Measurements from ENCODE around the gene MAGEB5.
A peak's percentile ranks its signal among the peaks of the same experiment; 100 is the strongest.
"Not testable (repeated sequence)": the region's sequence is repeated elsewhere in the genome, so short reads cannot be mapped to it uniquely, and the experiment has no call there.

MAGEB5 gene

GRCh38 chrX:26215869-26216268 is at the start of gene MAGEB5:
TSS of gene MAGEB5 (plus strand) at chrX:26216169. CDS start at chrX:26217302, 1,133 bp downstream.
- in situ Hi-C loops (cut with MboI; ENCODE audit: low pct_unique_long_range_greater_than_20kb, low sequenced_read_pairs): no loop called here
- DNase-seq: no peak

- DNase-seq: peak; percentile 3
- in situ Hi-C loops (cut with MboI; ENCODE audit: low pct_unique_long_range_greater_than_20kb, low sequenced_read_pairs): no loop called here
Measured at GRCh38 chrX:26192204-26192603, 23.8 kb upstream of the MAGEB5 start, which contains the start of gene MAGEB6. TSS of gene MAGEB6 (plus strand) at chrX:26192440. CDS start at chrX:26193847, 1,407 bp downstream.

GRCh38 chrX:26203561-26203960 is 12.4 kb upstream of the MAGEB5 start:
- in situ Hi-C loops (cut with MboI; ENCODE audit: low pct_unique_long_range_greater_than_20kb, low sequenced_read_pairs): no loop called here
- DNase-seq: no peak

- DNase-seq; in situ Hi-C loops (cut with MboI; ENCODE audit: low pct_unique_long_range_greater_than_20kb, low sequenced_read_pairs): not testable (repeated sequence)
Measured at GRCh38 chrX:26204717-26205116, 11.3 kb upstream of the MAGEB5 start.

GRCh38 chrX:26208012-26208411 is 8.0 kb upstream of the MAGEB5 start:
- in situ Hi-C loops (cut with MboI; ENCODE audit: low pct_unique_long_range_greater_than_20kb, low sequenced_read_pairs): no loop called here
- DNase-seq: no peak

GRCh38 chrX:26219351-26219750 is 3.4 kb downstream of the MAGEB5 start:
- DNase-seq: no peak
- in situ Hi-C loops (cut with MboI; ENCODE audit: low pct_unique_long_range_greater_than_20kb, low sequenced_read_pairs): no loop called here

GRCh38 chrX:26234177-26234576 is 18.2 kb downstream of the MAGEB5 start:
- in situ Hi-C loops (cut with MboI; ENCODE audit: low pct_unique_long_range_greater_than_20kb, low sequenced_read_pairs): no loop called here
- no peak for DNase-seq

- in situ Hi-C loops (cut with MboI; ENCODE audit: low pct_unique_long_range_greater_than_20kb, low sequenced_read_pairs): no loop called here
- DNase-seq: no peak
Measured at GRCh38 chrX:26253526-26253925, 37.6 kb downstream of the MAGEB5 start.

GRCh38 chrX:26254436-26254835 is 38.5 kb downstream of the MAGEB5 start:
- in situ Hi-C loops (cut with MboI; ENCODE audit: low pct_unique_long_range_greater_than_20kb, low sequenced_read_pairs): no loop called here
- no peak for DNase-seq

GRCh38 chrX:26262121-26262523 is 46.2 kb downstream of the MAGEB5 start:
- in situ Hi-C loops (cut with MboI; ENCODE audit: low pct_unique_long_range_greater_than_20kb, low sequenced_read_pairs): no loop called here

More at GRCh38 chrX:26262121-26262523, 46.2 kb downstream of the MAGEB5 start:
- no peak for DNase-seq

Measured in KBM-7 (cell line).